Lung (tissue), 12 donors: Measurements from ENCODE around the gene SLC6A6. TPM values are rescaled to one million over a fixed set of nuclear protein-coding genes. Genes with fewer than 3 reads are reported as not detected.

Experiments
- ATAC-seq: fragments of 200-7000 bp; cut with Tn5 transposase; one replicate; pipeline ENCODE4 v1.9.1; 2020; ENCODE audit warnings: moderate number of reproducible peaks; ENCODE audit not compliant: insufficient read depth, low FRiP score
- DNase-seq, 3 donors: peaks; one replicate each; pipeline ENCODE4 v3.0.0-alpha.2; 2013 to 2017
- H3K27ac ChIP-seq, 2 donors: one replicate each; pipeline ENCODE4 v1.5.1; 2013; ENCODE audit warnings: mild to moderate bottlenecking in 2 of 2, moderate library complexity in 2 of 2, control low read depth in 1 of 2, inconsistent platforms in 1 of 2, low read depth in 1 of 2, low read length in 1 of 2
- H3K27me3 ChIP-seq, 3 donors: one replicate each; pipeline ENCODE4 v1.5.1; 2013; ENCODE audit warnings: low read length in 2 of 3; ENCODE audit not compliant: control insufficient read depth in 3 of 3, insufficient read depth in 3 of 3
- H3K36me3 ChIP-seq, 4 donors: one replicate each; pipeline ENCODE4 v1.5.1; 2013; ENCODE audit warnings: low read length in 4 of 4, mild to moderate bottlenecking in 1 of 4, moderate library complexity in 1 of 4; ENCODE audit not compliant: control insufficient read depth in 4 of 4, insufficient read depth in 4 of 4
- H3K4me1 ChIP-seq, 5 donors: one replicate each; pipeline ENCODE4 v1.5.1; 2013; ENCODE audit warnings: low read length in 5 of 5, mild to moderate bottlenecking in 2 of 5, moderate library complexity in 1 of 5; ENCODE audit not compliant: control insufficient read depth in 5 of 5, insufficient read depth in 5 of 5
- H3K4me3 ChIP-seq: one replicate; pipeline ENCODE4 v1.5.1; 2013; ENCODE audit warnings: mild to moderate bottlenecking, control low read depth, moderate library complexity
- H3K9ac ChIP-seq, 2 donors: one replicate each; pipeline ENCODE4 v1.5.1; 2013; ENCODE audit warnings: low read length in 2 of 2, control low read depth in 1 of 2; ENCODE audit not compliant: insufficient read depth in 1 of 2
- H3K9me3 ChIP-seq, 4 donors: one replicate each; pipeline ENCODE4 v1.5.1; 2013; ENCODE audit warnings: low read length in 3 of 4, mild to moderate bottlenecking in 1 of 4, moderate library complexity in 1 of 4; ENCODE audit not compliant: control insufficient read depth in 4 of 4, insufficient read depth in 3 of 4
- WGBS, 2 donors: extraction: QIAGEN DNeasy Blood & Tissue Kit; methylation state at CpG; one replicate each; pipeline ENCODE4 v1.1.7; 2013; 5-methylcytosine and 5-hydroxymethylcytosine counted together
- polyA plus RNA-seq, 2 donors: library from polyadenylated mRNA; stranded (reverse); fragments of 200-250 nt; gene quantifications; one replicate each; pipeline ENCODE4 v1.2.1, GENCODE V29; 2013
- total RNA-seq, 2 donors: library from RNA; depleted of rRNA in 1 of 2; stranded (reverse); fragments of >200 nt in 1 of 2; gene quantifications; one replicate each; pipeline ENCODE4 v1.2.1, GENCODE V29; 2014 to 2021
- TF ChIP-seq, protein P1 (sequence below): IDR thresholded peaks from 2 replicates; pipeline ENCODE4 v1.5.1; 2012; ENCODE audit warnings: mild to moderate bottlenecking; ENCODE audit errors: control extremely low read depth, extremely low read depth
- donor health status: control.
- donor health status: control.
- donor health status: Bipolar disorder and iron deficiency.
- donor health status: healthy.
- donor health status: DM: yes; HTN: yes; CAD: no.

SLC6A6 gene
- total and polyA plus RNA-seq, 4 donors = 16.1 to 96.3 (median 57.4) TPM

GRCh38 chr3:14489641-14490040, 87.2 kb downstream of the SLC6A6 start:
- DNase-seq (no peak), ATAC-seq (no peak)
- H3K36me3 ChIP-seq = peaks cover 0 to 40% (median 9%) of the 10 kb centered on the region in 4 donors
- WGBS, 2 donors = 93 to 98% methylated on average over 7 of the region's 7 CpGs
- H3K4me3 ChIP-seq = no peak overlapping the region
- H3K9me3 ChIP-seq = no peaks in the 10 kb centered on the region
- H3K4me1 ChIP-seq = peaks cover 0 to 3% (median 0%) of the 10 kb centered on the region in 5 donors
- H3K27ac ChIP-seq = no peak overlapping the region
- H3K9ac ChIP-seq = no peak overlapping the region
- TF ChIP-seq, protein P1, sequence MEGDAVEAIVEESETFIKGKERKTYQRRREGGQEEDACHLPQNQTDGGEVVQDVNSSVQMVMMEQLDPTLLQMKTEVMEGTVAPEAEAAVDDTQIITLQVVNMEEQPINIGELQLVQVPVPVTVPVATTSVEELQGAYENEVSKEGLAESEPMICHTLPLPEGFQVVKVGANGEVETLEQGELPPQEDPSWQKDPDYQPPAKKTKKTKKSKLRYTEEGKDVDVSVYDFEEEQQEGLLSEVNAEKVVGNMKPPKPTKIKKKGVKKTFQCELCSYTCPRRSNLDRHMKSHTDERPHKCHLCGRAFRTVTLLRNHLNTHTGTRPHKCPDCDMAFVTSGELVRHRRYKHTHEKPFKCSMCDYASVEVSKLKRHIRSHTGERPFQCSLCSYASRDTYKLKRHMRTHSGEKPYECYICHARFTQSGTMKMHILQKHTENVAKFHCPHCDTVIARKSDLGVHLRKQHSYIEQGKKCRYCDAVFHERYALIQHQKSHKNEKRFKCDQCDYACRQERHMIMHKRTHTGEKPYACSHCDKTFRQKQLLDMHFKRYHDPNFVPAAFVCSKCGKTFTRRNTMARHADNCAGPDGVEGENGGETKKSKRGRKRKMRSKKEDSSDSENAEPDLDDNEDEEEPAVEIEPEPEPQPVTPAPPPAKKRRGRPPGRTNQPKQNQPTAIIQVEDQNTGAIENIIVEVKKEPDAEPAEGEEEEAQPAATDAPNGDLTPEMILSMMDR = no peak
- H3K27me3 ChIP-seq = no peaks in the 10 kb centered on the region

GRCh38 chr3:14490255-14490654, 87.8 kb downstream of the SLC6A6 start:
- DNase-seq (no peak), ATAC-seq (no peak)
- Histone ChIP-seq H3K9me3 (no peaks in the 10 kb centered on the region), H3K27me3 (no peaks in the 10 kb centered on the region), H3K9ac (no peak overlapping the region), H3K4me3 (no peak overlapping the region), H3K36me3 (peaks cover 0 to 37% (median 9%) of the 10 kb centered on the region in 4 donors), H3K4me1 (peaks cover 0 to 3% (median 0%) of the 10 kb centered on the region in 5 donors), H3K27ac (no peak overlapping the region)
- WGBS, 2 donors = 89 to 95% methylated on average over 4 of the region's 4 CpGs
- TF ChIP-seq, protein P1 = no peak

DNA sequence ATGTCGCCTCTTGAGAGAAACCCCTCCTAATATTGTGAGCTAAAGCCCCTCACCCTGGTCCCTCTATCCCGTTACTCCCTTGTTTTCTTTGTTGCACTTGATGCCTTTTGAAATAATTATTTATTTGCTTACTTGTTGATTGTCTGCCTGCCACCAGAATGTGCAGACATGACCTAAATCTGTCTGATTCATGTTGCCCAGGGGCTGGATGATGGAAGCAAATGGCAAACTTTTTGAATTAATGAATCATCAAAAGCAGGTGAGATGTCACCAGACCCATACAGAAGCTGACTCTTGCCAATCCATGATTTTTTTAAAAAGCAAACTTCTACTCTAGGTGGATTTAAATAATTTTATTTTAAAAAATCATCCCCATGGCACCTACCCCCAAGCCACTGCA, 88.4 kb downstream of the SLC6A6 start:
- Histone ChIP-seq H3K4me3 (no peak overlapping the region), H3K9ac (no peak overlapping the region), H3K4me1 (peaks cover 0 to 3% (median 0%) of the 10 kb centered on the region in 5 donors), H3K27ac (no peak overlapping the region), H3K27me3 (no peaks in the 10 kb centered on the region), H3K9me3 (no peaks in the 10 kb centered on the region), H3K36me3 (peaks cover 0 to 32% (median 8%) of the 10 kb centered on the region in 4 donors)
- no peak for DNase-seq
- TF ChIP-seq, protein P1 = no peak
- ATAC-seq = no peak
- WGBS, 2 donors = 98 to 99% methylated on average over 2 of the region's 2 CpGs
